ENCODE data around the gene PIK3CA. TPM values are rescaled to one million over a fixed set of nuclear protein-coding genes. Genes with fewer than 3 reads are reported as not detected.

PIK3CA gene
- total RNA-seq, 1 experiment from 2014 or later, result 20.7 TPM

DNA sequence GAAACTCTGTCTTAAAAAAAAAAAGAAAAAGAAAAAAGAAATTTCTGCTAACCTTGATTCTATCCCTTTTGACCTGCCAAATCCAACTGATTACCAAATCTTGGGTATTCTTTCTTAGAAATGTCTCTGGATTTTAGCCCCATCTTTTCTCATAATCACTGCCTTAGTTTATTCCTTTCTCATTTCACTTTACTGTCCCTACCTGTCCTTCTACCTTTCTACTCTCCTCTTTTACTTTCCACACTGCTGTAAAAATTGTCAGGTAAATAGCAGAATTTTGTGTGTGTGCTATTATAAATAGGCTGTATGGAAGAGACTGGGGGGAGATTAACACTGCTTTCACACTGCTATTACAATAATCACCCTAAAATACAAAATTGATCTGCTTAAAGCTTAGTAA, 16.7 kb downstream of the PIK3CA start:
- H3K27ac Mint-ChIP-seq (ENCODE audit: low read depth, unreplicated experiment), result no peak overlapping the region
- peaks cover 13% of the 10 kb centered on the region for H3K36me3 Mint-ChIP-seq (ENCODE audit: insufficient read depth, unreplicated experiment)
- H3K4me3 Mint-ChIP-seq (ENCODE audit: unreplicated experiment), result no peak overlapping the region
- intact Hi-C loops (cut with micrococcal nuclease), result no loop called here
- peaks cover 6% of the 10 kb centered on the region for H3K4me1 Mint-ChIP-seq (ENCODE audit: insufficient read depth, unreplicated experiment)
- POLR2A ChIA-PET, result no interaction called here
- no peak for DNase-seq (ENCODE audit: unreplicated experiment)
- H3K9me3 Mint-ChIP-seq (ENCODE audit: unreplicated experiment), result peaks cover 7% of the 10 kb centered on the region
- BruUV-seq (replicated peaks), result no TSS peak
- TF ChIP-seq, protein P1, sequence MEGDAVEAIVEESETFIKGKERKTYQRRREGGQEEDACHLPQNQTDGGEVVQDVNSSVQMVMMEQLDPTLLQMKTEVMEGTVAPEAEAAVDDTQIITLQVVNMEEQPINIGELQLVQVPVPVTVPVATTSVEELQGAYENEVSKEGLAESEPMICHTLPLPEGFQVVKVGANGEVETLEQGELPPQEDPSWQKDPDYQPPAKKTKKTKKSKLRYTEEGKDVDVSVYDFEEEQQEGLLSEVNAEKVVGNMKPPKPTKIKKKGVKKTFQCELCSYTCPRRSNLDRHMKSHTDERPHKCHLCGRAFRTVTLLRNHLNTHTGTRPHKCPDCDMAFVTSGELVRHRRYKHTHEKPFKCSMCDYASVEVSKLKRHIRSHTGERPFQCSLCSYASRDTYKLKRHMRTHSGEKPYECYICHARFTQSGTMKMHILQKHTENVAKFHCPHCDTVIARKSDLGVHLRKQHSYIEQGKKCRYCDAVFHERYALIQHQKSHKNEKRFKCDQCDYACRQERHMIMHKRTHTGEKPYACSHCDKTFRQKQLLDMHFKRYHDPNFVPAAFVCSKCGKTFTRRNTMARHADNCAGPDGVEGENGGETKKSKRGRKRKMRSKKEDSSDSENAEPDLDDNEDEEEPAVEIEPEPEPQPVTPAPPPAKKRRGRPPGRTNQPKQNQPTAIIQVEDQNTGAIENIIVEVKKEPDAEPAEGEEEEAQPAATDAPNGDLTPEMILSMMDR (IDR thresholded peaks at IDR 0.05; ENCODE audit: unreplicated experiment), result no peak
- CTCF ChIA-PET, result no interaction called here
- H3K27me3 Mint-ChIP-seq (ENCODE audit: insufficient read depth, unreplicated experiment), result no peaks in the 10 kb centered on the region

DNA sequence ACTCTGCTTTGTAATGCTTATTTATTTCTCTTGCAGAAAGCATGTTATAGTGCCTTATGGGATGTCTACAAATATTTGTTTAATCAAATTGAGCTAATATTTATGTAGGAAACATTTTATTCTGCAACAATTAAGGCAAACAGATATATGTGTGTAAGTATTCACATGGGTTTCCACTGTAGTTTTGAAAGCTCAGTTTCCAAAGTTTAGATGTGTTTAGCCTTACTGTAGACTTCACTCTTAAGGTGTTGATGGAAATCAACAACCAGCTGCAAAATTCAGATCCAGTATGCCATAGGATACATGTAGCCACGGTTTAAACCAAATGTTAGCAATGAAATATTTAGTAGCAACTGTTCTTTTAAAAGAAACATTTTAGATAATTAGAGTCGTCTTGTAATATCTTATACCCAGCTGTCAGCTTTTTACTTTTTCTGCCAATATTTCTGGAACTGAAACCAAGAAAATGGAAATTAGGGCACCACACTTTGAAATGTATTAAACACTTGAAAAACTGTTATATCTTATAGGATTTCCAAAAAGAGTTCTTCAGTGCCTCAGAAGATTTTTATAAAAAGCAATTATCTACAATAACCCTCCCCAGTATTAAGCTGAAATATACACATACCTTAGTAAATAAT, 18.5 kb downstream of the PIK3CA start:
- Mint-ChIP-seq H3K9me3 (ENCODE audit: unreplicated experiment) (peaks cover 7% of the 10 kb centered on the region), H3K4me1 (ENCODE audit: insufficient read depth, unreplicated experiment) (peaks cover 6% of the 10 kb centered on the region), H3K27me3 (ENCODE audit: insufficient read depth, unreplicated experiment) (no peaks in the 10 kb centered on the region), H3K27ac (ENCODE audit: low read depth, unreplicated experiment) (no peak overlapping the region), H3K4me3 (ENCODE audit: unreplicated experiment) (no peak overlapping the region), H3K36me3 (ENCODE audit: insufficient read depth, unreplicated experiment) (peaks cover 6% of the 10 kb centered on the region)
- ChIA-PET POLR2A (interaction anchor here (0.7 to 2.2 kb wide), 2 partner anchors 18 to 57 kb away, joined by 3 to 11 read pairs; partner anchors contain the start of gene PIK3CA), CTCF (interaction anchor here (0.8 kb wide), 1 partner anchor 158 kb away, joined by 3 read pairs; no protein-coding TSS in a partner anchor)
- DNase-seq (ENCODE audit: unreplicated experiment), result no peak
- no TSS peak for BruUV-seq (replicated peaks)
- intact Hi-C loops (cut with micrococcal nuclease), result no loop called here
- TF ChIP-seq, protein P1 (IDR thresholded peaks at IDR 0.05; ENCODE audit: unreplicated experiment), result no peak

DNA sequence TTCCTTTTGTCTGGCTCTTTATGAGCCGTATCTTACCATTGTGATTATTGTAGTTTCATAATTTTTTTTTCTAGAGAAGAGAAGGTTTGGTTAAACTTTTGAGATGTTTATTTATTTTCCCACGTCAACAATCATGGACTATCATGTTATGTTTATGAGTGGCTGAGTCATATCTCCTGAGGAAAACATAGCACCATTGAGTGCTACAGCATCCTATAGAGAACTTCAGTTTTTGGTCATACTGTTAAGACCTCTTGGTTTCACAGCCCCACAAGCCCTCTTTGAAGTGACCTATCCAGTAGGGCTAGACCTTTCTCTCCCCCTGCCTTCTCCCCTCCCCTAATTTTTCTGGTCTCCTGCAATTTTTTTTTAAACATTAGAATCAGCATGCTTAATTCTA, 20.8 kb downstream of the PIK3CA start:
- Mint-ChIP-seq H3K27me3 (ENCODE audit: insufficient read depth, unreplicated experiment) (no peaks in the 10 kb centered on the region), H3K4me3 (ENCODE audit: unreplicated experiment) (no peak overlapping the region), H3K9me3 (ENCODE audit: unreplicated experiment) (peaks cover 7% of the 10 kb centered on the region), H3K36me3 (ENCODE audit: insufficient read depth, unreplicated experiment) (peaks cover 6% of the 10 kb centered on the region), H3K27ac (ENCODE audit: low read depth, unreplicated experiment) (no peak overlapping the region), H3K4me1 (ENCODE audit: insufficient read depth, unreplicated experiment) (peaks cover 6% of the 10 kb centered on the region)
- BruUV-seq (replicated peaks), result no TSS peak
- intact Hi-C loops (cut with micrococcal nuclease), result no loop called here
- POLR2A ChIA-PET, result interaction anchor here (0.9 kb wide), 1 partner anchor 9 kb away, joined by 3 read pairs; no protein-coding TSS in a partner anchor
- TF ChIP-seq, protein P1 (IDR thresholded peaks at IDR 0.05; ENCODE audit: unreplicated experiment), result no peak
- DNase-seq (ENCODE audit: unreplicated experiment), result no peak
- CTCF ChIA-PET, result no interaction called here

DNA sequence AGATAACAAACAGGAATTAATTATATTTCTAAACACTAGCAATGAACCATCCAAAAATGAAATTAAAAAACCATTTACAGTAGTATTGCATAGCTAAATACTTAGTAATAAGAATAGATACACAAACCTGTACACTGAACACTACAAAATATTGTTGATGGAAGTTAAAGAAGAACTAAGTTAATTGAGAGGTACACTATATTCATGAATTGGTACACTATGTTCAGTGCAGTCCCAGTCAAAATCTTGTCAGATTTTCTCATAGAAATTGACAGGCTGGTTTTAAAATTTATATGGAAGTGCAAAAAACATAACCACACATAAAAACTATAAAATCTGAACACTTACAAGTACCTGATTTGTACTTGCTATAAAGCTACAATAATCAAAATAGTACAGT, 24.4 kb downstream of the PIK3CA start:
- TF ChIP-seq, protein P1 (IDR thresholded peaks at IDR 0.05; ENCODE audit: unreplicated experiment), result no peak
- no TSS peak for BruUV-seq (replicated peaks)
- H3K9me3 Mint-ChIP-seq (ENCODE audit: unreplicated experiment), result peaks cover 7% of the 10 kb centered on the region
- no peak for DNase-seq (ENCODE audit: unreplicated experiment)
- intact Hi-C loops (cut with micrococcal nuclease), result no loop called here
- H3K4me3 Mint-ChIP-seq (ENCODE audit: unreplicated experiment), result no peak overlapping the region
- no peak overlapping the region for H3K27ac Mint-ChIP-seq (ENCODE audit: low read depth, unreplicated experiment)
- no peaks in the 10 kb centered on the region for H3K27me3 Mint-ChIP-seq (ENCODE audit: insufficient read depth, unreplicated experiment)
- CTCF ChIA-PET, result interaction anchor here (1.8 kb wide), 1 partner anchor 12 kb away, joined by 6 read pairs; no protein-coding TSS in a partner anchor
- peaks cover 16% of the 10 kb centered on the region for H3K4me1 Mint-ChIP-seq (ENCODE audit: insufficient read depth, unreplicated experiment)
- peaks cover 6% of the 10 kb centered on the region for H3K36me3 Mint-ChIP-seq (ENCODE audit: insufficient read depth, unreplicated experiment)
- POLR2A ChIA-PET, result interaction anchor here (0.8 to 1.7 kb wide), 2 partner anchors 24 to 101 kb away, joined by 4 to 6 read pairs; partner anchors contain the start of genes PIK3CA and ZMAT3
